ENCODE results near the gene IL27RA. TPM values are rescaled to one million over a fixed set of nuclear protein-coding genes. Genes with fewer than 3 reads are reported as not detected.

IL27RA gene
- total RNA-seq, 6 experiments from 2014 or later: 4.7 to 6.1 (median 5.1) TPM

DNA sequence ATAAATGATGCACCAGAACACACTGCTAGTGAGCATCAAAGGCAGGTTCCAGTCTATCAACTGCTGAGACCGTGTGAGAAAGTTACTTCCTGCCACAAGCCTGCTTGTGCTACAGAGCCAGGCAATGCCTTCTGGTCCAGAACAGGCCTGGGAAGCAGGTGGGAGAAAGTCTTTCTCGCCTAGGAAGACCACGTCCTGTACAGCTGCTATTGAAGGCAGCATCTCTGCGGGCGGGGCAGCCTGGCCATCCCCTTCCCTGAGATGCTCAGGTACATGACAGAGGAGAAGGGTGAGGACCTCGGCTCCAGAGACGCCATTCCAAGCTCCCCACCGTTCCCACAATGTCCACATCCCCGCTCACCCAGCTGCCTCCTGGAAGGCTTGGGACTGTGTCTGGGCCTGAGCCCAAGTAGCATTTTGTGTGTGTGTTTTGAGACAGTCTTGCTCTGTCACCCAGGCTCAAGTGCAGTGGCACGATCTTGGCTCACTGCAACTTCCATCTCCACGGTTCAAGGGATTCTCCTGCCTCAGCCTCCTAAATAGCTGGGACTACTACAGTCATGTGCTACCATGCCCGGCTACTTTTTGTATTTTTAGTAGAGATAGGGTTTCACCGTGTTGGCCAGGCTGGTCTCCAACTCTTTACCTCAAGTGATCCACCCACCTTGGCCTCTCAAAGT, 28.9 kb upstream of the IL27RA start:
- DNase-seq: no peak
- peaks cover 10% of the 10 kb centered on the region for H3K36me3 Mint-ChIP-seq (ENCODE audit: low read depth)
- H3K27ac Mint-ChIP-seq: no peak overlapping the region; the same call in 1 of the 2 replicates
- no peak overlapping the region for H3K4me3 Mint-ChIP-seq
- peaks cover 17% of the 10 kb centered on the region for H3K4me1 Mint-ChIP-seq (ENCODE audit: low read depth)
- no peaks in the 10 kb centered on the region for H3K27me3 Mint-ChIP-seq (ENCODE audit: insufficient read depth)
- no peak for TF ChIP-seq CTCF (IDR thresholded peaks at IDR 0.05)
- peaks cover 11% of the 10 kb centered on the region for H3K9me3 Mint-ChIP-seq

DNA sequence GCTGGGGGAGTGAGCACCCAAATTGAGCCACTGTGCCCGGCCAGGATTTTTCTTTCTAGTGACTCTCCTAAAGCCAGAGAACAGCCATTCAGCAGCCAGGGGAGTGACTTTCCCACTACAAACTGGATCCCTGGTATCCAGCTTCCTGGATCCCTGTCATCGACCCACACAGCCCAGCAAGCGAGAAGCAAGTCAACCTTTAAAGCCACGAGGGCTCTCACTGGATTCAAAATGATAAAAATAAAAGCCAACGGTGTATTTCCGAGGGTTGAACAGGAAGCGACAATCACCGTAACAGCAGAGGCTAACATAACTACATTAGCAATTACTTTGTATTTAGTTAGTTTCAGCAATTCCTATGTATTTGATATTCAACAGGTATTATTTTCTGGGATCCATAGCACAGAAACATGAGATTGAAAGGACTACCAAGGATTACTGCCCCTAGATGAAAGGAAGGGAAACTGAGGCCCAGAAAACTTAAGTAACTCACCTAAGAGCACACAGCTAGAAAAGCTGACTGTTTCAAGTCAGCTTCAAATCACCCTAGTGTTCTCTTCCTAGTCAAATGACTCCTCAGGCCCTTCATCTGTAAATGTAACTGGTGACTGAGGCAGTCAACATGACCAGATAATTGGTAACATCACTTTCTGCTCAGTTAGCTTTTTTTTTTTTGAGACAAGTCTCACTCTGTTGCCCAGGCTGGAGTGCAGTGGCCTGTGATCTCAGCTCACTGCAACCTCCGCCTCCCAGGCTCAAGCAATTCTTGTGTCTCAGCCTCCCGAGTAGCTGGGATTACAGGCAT, 28.1 kb upstream of the IL27RA start:
- TF ChIP-seq CTCF (IDR thresholded peaks at IDR 0.05): no peak
- Mint-ChIP-seq H3K4me3 (no peak overlapping the region), H3K36me3 (ENCODE audit: low read depth) (peaks cover 10% of the 10 kb centered on the region), H3K4me1 (ENCODE audit: low read depth) (peaks cover 17% of the 10 kb centered on the region), H3K9me3 (peaks cover 7% of the 10 kb centered on the region), H3K27ac (no peak overlapping the region; the same call in none of the 2 replicates), H3K27me3 (ENCODE audit: insufficient read depth) (peaks cover under 1% of the 10 kb centered on the region; the same call in 1 of the 2 replicates)
- no peak for DNase-seq

- H3K27ac Mint-ChIP-seq: peak overlapping the region; percentile 100
- peaks cover 17% of the 10 kb centered on the region for H3K4me1 Mint-ChIP-seq (ENCODE audit: low read depth)
- no peak for DNase-seq
- H3K9me3 Mint-ChIP-seq: no peaks in the 10 kb centered on the region
- peaks cover 3% of the 10 kb centered on the region; the same call in 1 of the 2 replicates for H3K27me3 Mint-ChIP-seq (ENCODE audit: insufficient read depth)
- peak overlapping the region; percentile 73 for H3K4me3 Mint-ChIP-seq
- no peaks in the 10 kb centered on the region for H3K36me3 Mint-ChIP-seq (ENCODE audit: low read depth)
- no peak for TF ChIP-seq CTCF (IDR thresholded peaks at IDR 0.05)
Measured at GRCh38 chr19:14004619-14005348, 26.8 kb upstream of the IL27RA start.

- Mint-ChIP-seq H3K27me3 (ENCODE audit: insufficient read depth) (peaks cover 3% of the 10 kb centered on the region; the same call in 1 of the 2 replicates), H3K9me3 (no peaks in the 10 kb centered on the region), H3K36me3 (ENCODE audit: low read depth) (no peaks in the 10 kb centered on the region), H3K4me1 (ENCODE audit: low read depth) (peaks cover 17% of the 10 kb centered on the region), H3K27ac (peak overlapping the region; percentile 100), H3K4me3 (peak overlapping the region; percentile 73)
- TF ChIP-seq CTCF (IDR thresholded peaks at IDR 0.05): no peak
- peak; percentile 75 for DNase-seq
Measured at GRCh38 chr19:14005349-14006084, 26.0 kb upstream of the IL27RA start.

All from HFFc6 (cell line).